T-helper 2 cell treated with Interferon-gamma antibody and Interleukin-4, amounts not matched to agents 100 ng/mL and 5 ng/mL, for 36 hours (primary cell): ENCODE results near the gene COX7A2L. TPM values are rescaled to one million over a fixed set of nuclear protein-coding genes. Genes with fewer than 3 reads are reported as not detected.

Source experiments
- intact Hi-C: fragments of 100-400 bp; cut with micrococcal nuclease; formaldehyde crosslinking; loops from one replicate; pipeline ENCODE4 v1.15.1; 2023
- total RNA-seq: library from RNA; stranded (reverse); gene quantifications from 2 replicates; pipeline ENCODE4 v1.2.3, GENCODE V29; 2022

Gene COX7A2L
- total RNA-seq, 1 donor from 2014 or later: 76.1 TPM

- intact Hi-C loops: no loop called here
Observed at GRCh38 chr2:42321452-42322064, 39.5 kb downstream of the COX7A2L start.

DNA sequence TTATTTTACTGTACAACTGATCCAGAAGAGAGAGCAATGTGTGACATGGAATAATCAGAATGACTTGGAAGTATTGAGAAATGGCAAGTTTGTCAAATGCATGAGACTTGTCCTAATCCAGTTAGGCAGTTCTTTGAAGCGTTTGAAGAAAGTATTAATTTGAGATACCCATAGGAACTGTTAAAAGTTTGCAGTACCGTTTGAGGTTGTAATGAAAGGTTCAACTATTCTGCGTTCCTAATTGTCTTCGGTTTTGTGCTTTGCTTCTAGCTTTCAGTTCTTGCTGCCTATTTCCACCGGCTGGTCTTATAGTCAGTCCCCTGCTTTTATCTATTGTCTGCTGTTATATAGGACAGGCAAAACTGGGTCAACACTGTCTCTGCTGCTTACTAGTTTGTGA is 41.8 kb downstream of the COX7A2L start:
- intact Hi-C loops: no loop called here

DNA sequence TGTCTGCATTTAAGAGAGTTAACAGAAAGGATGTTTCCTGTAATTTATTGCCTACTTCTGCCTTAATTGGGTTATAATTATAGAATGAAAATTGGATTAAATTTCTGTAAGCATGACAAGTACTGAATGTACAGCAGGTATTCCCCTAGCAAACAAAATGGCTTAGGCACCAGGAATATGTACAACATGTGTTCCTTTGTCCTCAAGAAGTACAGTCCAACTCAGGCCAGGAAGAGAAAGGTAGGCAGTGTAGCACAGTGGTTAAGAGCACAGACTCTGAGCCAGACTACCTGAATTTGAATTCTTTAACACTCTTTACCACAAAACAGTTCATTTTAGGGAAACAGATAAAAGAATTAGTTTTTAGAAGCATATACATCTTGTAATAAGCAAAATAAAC is 43.1 kb downstream of the COX7A2L start:
- intact Hi-C loops: no loop called here

DNA sequence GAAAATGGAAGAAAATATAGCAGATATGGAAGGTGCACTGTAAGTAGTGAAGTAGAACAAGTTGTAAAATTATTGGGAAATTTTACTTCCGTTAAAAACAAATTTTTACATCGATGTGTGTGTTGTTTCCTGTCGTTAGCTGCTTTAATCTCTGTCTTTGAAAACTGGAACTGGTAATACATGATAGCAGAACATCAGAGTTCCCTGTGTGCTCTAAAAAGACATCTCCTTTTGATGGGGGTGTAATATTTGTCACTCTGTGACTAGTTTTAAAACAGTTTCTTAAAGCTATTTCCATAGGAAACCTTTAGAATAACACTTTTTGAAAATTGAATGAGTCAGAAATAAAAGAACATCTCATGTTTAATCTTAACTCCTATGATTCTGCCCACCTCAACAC is 43.5 kb downstream of the COX7A2L start:
- intact Hi-C loops: no loop called here

DNA sequence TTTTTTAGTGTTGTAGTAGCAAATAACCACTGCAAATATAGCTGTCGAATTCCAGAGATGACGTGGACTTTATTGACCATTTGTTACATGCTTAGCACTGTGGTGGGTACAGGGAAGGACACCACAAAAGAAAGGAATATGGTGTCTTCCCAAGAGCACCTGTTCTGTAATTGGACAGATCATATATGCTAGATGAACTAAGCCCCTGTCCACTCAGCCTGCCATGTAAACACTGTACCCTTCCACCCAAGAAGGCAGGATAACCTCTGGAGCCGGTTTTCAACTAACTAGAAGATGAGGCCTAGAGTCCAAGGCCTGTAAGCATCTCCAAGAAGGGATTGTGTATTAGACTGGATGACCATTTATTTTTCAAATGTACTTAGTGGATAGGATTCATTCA is 44.1 kb downstream of the COX7A2L start:
- intact Hi-C loops: no loop called here

DNA sequence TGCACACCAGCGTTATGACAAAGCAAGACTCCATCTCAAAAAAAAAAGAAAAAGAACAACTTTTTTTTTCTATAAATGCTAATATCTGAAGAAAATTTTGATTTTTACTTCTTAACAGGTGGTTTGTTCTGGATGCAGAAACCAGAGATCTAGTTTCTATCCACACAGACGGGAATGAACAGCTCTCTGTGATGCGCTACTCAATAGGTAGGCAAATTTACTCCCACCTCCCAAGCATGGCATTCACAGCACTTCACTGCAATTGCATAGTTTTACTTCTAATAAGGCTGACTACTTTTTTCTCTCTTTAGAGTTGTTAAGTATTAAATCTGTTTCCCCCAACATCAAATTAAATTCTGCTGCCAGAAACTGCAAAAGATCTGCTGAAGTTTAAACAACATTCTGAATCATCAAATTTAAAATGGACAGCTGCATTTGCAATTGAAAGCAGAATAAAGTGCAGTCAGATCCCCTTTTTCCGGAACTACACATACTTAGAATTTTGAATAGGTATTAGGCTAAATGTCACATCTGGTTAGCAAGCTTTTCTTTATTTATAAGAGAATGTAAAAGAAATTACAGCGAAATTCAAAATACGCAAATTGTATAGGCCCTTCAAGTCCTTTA is 45.1 kb downstream of the COX7A2L start:
- intact Hi-C loops: no loop called here

DNA sequence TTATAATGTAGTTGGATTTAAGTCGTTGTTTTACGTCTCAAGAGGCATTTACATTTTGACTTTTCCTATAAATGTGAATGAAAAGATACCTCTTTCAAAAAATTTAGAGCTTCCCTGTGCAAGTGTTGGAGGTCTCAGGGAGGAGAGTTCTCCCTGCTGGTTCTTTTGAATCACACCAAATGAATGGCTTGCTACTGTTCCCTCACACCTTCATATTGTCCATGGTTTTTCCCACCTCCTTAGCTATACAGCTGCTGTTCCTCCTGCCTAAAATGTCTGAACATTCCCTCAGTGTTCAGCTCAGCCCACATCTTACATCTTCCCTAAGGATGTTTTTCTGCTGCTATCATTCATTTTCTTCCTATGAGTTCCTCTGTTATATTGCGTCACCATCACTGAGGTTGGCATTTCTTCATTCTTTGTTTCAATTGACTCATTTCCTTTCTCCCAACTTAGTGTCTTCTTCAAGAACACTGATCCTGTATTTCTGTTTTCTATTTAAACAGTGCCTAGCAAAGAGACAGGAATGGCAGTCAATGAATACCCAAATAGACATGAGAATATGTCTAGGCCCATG is 46.0 kb downstream of the COX7A2L start:
- intact Hi-C loops: no loop called here

DNA sequence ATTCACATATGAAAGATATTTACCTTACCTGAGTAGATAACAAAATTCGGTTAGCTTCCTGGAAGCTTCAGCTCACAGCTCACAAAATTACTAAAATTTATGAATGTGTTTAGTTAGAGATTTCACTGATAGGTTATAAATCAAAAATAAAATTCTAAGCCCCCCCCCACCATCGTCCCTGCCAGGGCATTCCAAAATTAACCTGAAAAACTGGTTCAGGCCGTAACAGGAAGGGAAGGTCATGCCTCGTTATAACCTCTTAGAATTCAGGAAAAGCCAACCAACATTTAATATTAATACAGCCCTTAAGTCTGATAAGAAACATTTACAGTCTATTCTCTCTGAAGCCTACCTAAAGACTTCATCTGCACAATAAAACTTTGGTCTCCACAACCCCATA is 48.9 kb downstream of the COX7A2L start:
- intact Hi-C loops: no loop called here

DNA sequence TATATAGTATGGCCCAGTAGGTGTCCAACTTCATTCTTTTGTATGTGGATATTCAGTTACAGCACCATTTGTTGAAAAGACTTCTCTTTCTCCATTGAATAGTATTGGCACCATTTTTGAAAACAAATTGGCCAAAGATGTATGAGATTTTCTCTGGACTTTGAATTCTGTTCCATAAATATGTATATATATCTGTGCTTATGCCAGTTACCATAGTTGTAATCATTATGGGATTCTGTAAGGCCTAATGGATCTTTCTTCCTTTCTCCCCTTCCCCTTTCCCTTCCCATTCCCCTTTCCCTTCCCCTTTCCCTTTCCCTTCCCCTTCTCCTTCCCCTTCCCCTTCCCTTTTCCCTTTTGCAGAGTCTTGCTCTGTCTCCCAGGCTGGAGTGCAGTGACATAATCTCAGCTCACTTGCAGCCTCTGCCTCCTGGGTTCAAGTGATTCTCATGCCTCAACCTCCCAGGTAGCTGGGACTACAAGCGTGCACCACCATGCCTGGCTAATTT is 51.0 kb downstream of the COX7A2L start:
- intact Hi-C loops: no loop called here

- intact Hi-C loops: no loop called here
Observed at GRCh38 chr2:42309366-42309765, 51.7 kb downstream of the COX7A2L start.

DNA sequence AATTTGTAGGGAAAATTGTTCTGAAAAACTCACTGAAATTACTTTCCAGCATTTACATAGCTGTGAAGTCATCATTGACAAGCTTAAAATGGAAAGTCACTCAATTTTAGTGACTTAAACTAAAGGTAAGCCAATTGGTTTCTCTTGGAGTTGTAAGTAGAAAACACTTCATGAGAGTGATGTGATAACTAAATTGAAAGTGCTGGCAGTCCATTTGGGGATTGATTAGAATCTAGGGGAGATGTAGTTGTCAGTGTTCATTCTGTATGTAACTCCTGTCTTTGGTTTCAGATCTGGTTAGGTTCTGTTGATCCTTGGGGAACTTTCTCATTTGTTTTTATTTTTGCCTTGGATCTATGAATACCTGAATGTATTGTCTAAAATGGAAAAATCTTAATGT is 53.8 kb downstream of the COX7A2L start:
- intact Hi-C loops: no loop called here

DNA sequence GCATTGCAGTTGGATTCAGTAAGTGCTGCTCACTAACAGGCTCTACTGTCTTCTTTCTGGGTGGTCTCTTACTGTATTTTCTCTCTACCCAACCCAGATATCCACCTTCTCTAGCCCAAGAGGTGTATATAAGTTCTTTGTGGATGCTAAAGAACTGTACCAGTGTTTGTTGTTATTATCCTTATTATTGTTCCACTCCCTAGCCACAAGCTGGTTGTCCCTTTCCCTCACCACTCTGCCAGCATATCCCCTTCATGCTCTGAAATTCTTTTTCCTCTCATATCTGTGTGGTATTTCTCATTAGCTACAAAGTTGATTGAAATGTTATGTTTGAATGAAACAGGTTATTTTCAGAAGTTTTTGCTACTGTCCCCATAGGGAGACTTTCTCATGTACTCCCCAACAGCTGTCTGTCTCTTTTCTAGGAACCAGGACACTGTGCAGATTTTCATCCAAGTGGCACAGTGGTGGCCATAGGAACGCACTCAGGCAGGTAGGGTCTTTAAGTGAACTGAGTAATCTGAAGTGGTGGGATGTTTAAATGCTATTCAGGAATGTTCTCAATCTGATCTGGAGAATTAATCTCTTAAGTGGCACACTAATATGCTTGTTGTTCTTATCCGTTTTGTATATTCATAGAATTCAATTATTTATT is 56.8 kb downstream of the COX7A2L start:
- intact Hi-C loops: no loop called here

DNA sequence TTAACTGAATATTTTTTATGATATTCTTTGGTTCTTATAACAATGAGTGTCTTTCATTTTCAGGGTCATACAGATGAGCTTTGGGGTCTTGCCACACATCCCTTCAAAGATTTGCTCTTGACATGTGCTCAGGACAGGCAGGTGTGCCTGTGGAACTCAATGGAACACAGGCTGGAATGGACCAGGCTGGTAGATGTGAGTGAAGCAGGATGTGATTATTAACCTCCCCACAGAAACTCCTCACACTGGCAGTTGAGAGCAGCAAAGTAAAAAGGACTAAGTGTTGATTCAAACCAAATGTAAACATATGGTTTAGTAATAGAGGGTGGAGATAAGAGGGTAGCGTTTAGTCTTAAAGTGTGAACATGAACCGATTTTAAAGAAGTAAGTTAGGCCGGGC is 57.8 kb downstream of the COX7A2L start:
- intact Hi-C loops: no loop called here

- intact Hi-C loops: no loop called here
Observed at GRCh38 chr2:42300527-42300926, 60.5 kb downstream of the COX7A2L start.

Other genes starting within 250 kb of the COX7A2L start
- 71.4 and 73.0 TPM in 2 replicates for gene EML4, start 191.9 kb downstream of the COX7A2L start, total RNA-seq
- 0.05 TPM in 1 of 2 replicates, not detected in the other for gene KCNG3, start 132.8 kb upstream of the COX7A2L start, total RNA-seq
- gene MTA3, start 207.4 kb upstream of the COX7A2L start, total RNA-seq: 26.2 and 29.2 TPM in 2 replicates